Middle frontal gyrus (tissue), 1 donor: Measurements from ENCODE around the gene LRRN1.
"Not testable (repeated sequence)": the region's sequence is repeated elsewhere in the genome, so short reads cannot be mapped to it uniquely, and the experiment has no call there.

Source experiments
- DNase-seq: peaks from one replicate; pipeline ENCODE4 v3.0.0-alpha.2; 2015; ENCODE audit warnings: low spot score; ENCODE audit errors: extremely low spot score

Gene LRRN1

DNA sequence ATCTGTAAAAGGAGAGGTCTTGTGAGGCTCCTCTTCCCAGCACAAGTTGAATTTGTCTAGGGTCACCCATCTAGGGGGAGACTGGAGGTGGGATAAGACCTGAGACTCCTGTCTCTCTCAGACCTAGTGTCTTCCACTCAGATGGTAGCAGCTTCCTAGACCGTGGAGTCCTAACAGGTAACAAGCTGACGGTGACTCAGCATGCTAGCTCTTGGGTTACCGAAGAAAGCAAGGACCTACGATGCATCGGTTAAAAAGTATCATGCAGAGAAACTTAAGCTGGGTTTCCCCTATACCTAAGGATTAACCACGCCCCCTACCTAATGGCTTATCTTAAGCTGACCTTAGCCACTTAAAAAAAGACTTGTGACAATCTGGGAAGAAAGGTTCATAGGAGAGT, 7.6 kb downstream of the LRRN1 start:
- DNase-seq, result no peak

- DNase-seq, result no peak
Measured at GRCh38 chr3:3813013-3813412, 13.8 kb downstream of the LRRN1 start.

- DNase-seq, result no peak
Measured at GRCh38 chr3:3815206-3815605, 16.0 kb downstream of the LRRN1 start.

DNA sequence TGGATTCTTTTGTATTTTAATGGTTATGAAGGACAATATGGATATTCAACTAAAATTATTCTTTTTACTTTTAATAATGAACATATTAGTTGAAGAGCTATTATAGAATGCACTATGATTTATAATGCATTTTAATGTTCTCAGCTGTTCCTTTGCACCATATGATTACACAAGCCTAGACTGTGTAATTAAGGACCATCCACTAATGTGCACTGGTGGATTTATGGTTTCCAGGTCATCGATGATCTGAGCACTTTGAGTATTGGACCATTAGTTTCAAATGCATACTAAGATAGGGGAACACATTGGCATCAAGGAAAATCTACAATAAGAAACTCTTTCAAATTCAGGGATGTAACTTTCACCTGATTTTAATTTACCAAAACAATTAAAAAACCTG, 16.8 kb downstream of the LRRN1 start:
- DNase-seq, result no peak

DNA sequence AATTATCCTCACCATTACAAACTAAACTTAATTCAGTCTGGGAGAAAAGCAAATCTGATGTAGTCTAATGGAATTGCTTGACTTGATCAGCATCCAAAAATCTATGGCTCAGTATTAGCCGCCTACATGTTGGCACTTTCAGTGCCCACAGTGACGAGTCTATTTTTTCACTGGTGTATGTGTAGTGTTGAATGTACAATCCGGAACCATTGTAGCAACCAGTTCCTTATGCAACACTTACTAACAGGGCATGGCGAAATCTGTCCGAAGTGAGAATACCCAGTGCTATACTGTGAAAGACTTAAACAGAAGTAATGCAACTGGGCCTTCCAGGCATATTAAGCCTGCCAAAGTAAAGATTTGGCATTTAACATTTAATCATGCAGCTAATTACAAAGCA, 18.6 kb downstream of the LRRN1 start:
- DNase-seq, result peak; percentile 30

GRCh38 chr3:3821777-3822176, 22.5 kb downstream of the LRRN1 start:
- DNase-seq, result peak; percentile 27

GRCh38 chr3:3825035-3825434, 25.8 kb downstream of the LRRN1 start:
- no peak for DNase-seq

DNA sequence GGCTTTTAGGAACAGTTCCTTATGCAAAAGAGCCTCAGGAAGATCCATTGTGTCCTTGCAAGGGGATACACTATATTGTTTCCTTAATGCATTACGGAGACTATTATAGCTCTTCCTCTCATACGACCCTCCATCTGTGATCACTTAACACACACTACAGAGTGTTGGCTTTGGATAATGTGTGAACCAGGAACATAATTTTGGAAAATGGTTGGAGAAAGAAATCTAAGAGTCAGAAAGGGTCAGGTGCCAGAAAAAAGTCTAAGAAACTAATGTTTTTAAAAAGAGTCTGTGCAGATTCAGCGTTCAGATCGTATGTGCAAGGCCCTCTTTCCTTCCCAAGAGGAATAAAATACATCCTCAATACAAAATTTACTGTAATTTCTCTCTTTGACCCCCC, 27.3 kb downstream of the LRRN1 start:
- no peak for DNase-seq

- DNase-seq, result no peak
Measured at GRCh38 chr3:3827111-3827510, 27.9 kb downstream of the LRRN1 start.

GRCh38 chr3:3828417-3828816, 29.2 kb downstream of the LRRN1 start:
- not testable (repeated sequence) for DNase-seq

DNA sequence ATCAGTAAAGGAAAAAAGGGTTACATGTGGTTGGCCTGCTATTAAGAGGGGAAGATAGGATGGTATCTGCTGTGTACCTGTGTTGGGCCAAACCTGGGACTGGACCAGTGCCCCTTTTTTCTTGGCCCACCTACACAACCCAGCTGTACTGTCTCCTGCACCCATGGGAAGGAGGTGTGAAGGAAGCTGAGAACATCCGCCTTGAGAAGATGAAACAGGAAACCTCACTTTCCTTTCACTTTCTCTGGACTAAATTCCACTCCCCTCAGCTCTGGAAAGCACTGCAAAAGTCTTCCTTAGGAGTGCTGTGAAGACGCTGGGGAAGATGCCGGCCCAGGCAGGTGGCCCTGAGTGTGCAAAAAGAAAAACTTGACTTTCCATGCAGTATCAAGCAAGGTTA, 37.6 kb downstream of the LRRN1 start:
- no peak for DNase-seq

DNA sequence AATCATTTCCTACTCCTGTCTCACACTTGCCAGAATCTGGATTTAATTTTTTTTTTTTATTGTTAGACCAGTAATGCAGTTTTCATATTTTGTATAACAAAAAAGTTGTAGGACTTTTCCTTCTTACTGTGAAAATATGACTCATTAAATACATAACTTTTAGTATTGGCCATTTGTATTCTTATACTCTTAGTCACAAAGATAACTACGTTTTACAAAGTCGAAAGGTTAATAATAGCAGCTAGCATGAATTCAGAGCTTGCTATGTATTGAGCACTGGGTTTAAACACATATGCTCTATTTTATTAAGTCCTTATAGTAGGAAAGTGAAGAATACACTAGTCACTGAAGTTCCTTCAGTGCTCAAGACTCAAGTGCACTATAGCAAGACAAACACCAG, 43.1 kb downstream of the LRRN1 start:
- no peak for DNase-seq

GRCh38 chr3:3847994-3848922, 49.0 kb downstream of the LRRN1 start:
- no peak for DNase-seq

DNA sequence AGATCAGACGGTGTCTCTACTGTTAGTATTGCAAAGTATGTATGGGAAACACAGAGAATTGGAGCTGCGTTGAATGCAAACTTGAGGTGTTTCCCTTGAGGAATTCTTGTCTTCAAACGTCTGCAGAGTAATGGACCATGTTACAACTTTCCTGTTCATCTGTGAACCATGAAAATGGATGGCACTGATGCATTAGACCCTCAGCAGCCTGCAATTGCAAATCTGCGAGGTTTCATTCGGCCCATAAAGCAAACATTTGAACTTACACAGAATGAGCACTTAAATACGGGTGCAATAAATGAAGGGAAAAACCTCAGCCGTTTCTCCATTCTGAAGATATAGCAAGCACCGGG, 49.7 kb downstream of the LRRN1 start:
- DNase-seq, result no peak

DNA sequence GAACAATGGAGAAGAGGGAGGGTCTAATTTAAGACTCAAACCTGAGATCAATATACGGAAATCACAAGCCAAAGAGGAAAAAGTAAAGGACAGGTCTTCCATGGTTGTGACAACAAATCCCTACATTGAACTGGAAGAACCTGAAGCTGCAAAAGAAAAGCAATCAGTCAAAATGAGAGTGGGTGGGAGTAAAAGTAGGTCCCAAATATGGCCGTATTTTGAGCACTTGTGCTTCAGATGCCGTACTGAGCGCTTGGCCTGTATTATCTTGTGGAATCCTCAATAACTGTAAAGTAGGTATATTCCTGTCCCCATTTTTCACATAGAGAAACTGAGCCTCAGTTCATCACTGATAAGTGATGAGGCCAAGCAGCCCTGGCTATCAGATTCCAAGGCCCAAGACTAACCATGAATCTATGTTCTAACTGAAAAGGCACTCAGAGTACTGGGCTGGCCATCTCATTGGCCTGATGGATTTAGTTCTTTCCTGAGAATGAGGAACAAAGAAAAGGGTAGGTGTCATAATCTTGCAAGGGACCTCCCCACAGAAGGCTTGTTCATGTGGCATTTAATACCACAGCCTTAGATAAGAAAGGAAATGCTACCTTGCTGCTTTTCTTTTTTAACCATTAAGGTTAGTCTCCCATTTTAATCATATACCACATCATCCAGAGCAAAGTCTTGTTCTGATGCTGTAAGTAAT, 52.5 kb downstream of the LRRN1 start:
- DNase-seq, result no peak

- no peak for DNase-seq
Measured at GRCh38 chr3:3853544-3853943, 54.3 kb downstream of the LRRN1 start.

- no peak for DNase-seq
Measured at GRCh38 chr3:3855056-3855455, 55.8 kb downstream of the LRRN1 start.

GRCh38 chr3:3860235-3860634, 61.0 kb downstream of the LRRN1 start:
- DNase-seq, result no peak

- no peak for DNase-seq
Measured at GRCh38 chr3:3862534-3862933, 63.3 kb downstream of the LRRN1 start.

DNA sequence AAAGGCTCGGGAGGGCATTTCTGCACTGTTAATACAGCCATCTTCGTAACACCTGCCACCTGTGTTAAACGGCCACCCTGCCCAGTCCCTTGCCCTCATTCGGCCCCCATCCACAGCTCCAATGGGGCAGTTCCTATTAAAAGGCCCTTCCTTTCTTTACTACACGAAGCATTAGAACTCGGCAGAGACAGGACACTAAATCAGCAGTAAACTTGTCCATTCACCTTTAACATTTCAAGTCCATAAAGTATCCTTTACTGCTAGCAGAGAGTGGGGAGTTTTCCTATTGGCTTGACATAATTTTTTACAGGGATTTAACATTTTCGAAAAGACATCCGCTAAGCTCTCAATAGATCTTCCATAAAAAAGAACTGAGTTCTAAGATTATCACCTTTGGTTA, 76.3 kb downstream of the LRRN1 start:
- DNase-seq, result no peak

- DNase-seq, result no peak
Measured at GRCh38 chr3:3881050-3881449, 81.8 kb downstream of the LRRN1 start.

DNA sequence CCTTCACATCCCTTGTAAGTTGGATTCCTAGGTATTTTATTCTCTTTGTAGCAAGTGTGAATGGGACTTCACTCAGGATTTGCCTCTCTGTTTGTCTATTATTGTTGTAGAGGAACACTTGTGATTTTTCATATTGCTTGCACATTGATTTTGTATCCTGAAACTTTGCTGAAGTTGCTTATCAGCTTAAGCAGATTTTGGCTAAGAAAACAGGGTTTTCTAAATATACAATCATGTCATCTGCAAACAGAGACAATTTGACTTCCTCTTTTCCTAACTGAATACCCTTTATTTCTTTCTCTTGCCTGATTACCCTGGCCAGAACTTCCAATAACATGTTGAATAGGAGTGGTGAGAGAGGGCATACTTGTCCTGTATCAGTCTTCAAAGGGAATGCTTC, 88.1 kb downstream of the LRRN1 start:
- not testable (repeated sequence) for DNase-seq

GRCh38 chr3:3893590-3893989, 94.4 kb downstream of the LRRN1 start:
- no peak for DNase-seq
